H1 (cell line): ENCODE results near the gene HABP2. TPM values are rescaled to one million over a fixed set of nuclear protein-coding genes. Genes with fewer than 3 reads are reported as not detected.

Experiments used
- CTCF ChIA-PET: fragments of 300-600 bp; sonication (Branson Sonifier 250); formaldehyde crosslinking; loops from one replicate; lab custom pipeline; 2021; ENCODE audit not compliant: partially characterized antibody; lab: Charles Lee
- POLR2A ChIA-PET: fragments of 300-600 bp; sonication (Branson Sonifier 250); formaldehyde crosslinking; loops from one replicate; lab custom pipeline; 2021; ENCODE audit warnings: inconsistent platforms; ENCODE audit not compliant: partially characterized antibody; lab: Charles Lee
- DNase-seq, 2 experiments: peaks; one replicate each; pipeline versions ENCODE4 v3.0.0 to v3.0.0-alpha.2; 2010 to 2022; ENCODE audit warnings: low spot score in 2 of 2, low read depth in 1 of 2, mixed read lengths in 1 of 2
- FAIRE-seq: peaks from 2 replicates; lab custom pipeline; 2011; peaks lifted over from hg19 to GRCh38; lab: Jason Lieb, UNC
- H2AFZ ChIP-seq: 2 replicates; pipeline ENCODE4 v1.8.1; 2012; ENCODE audit warnings: low read length, inconsistent platforms
- H2AK5ac ChIP-seq: 2 replicates; pipeline ENCODE4 v1.6.1; 2013; ENCODE audit warnings: low read depth, low read length
- H2BK120ac ChIP-seq: replicated peaks from 2 replicates; pipeline ENCODE3; 2013; ENCODE audit warnings: low read depth, low read length, inconsistent platforms
- H2BK12ac ChIP-seq: 2 replicates; pipeline ENCODE4 v1.6.1; 2013; ENCODE audit warnings: low read depth, low read length
- H2BK15ac ChIP-seq: 2 replicates; pipeline ENCODE4 v1.6.1; 2013; ENCODE audit warnings: low read length
- H2BK20ac ChIP-seq: 2 replicates; pipeline ENCODE4 v1.6.1; 2013; ENCODE audit warnings: low read length
- H2BK5ac ChIP-seq: 2 replicates; pipeline ENCODE4 v1.6.1; 2013; ENCODE audit warnings: low read depth, low read length
- H3K14ac ChIP-seq: 2 replicates; pipeline ENCODE4 v1.6.1; 2013; ENCODE audit warnings: inconsistent platforms; ENCODE audit not compliant: insufficient read length
- H3K18ac ChIP-seq: 2 replicates; pipeline ENCODE4 v1.6.1; 2013; ENCODE audit warnings: low read length; ENCODE audit errors: extremely low read depth
- H3K23ac ChIP-seq: 2 replicates; pipeline ENCODE4 v1.6.1; 2013; ENCODE audit warnings: inconsistent platforms; ENCODE audit not compliant: insufficient read length
- H3K23me2 ChIP-seq: 2 replicates; pipeline ENCODE4 v1.6.1; 2013; ENCODE audit warnings: low read depth, low read length
- H3K27ac ChIP-seq: 2 replicates; pipeline ENCODE4 v1.6.1; 2011; ENCODE audit warnings: low read depth, low read length, inconsistent platforms
- H3K27me3 ChIP-seq, 4 experiments: replicated peaks in 1 of 4; 1 replicate in 1 of 4; 2 replicates in 3 of 4; pipeline versions ENCODE4 v1.6.1 to v1.8.1; 2011 to 2013; ENCODE audit warnings: low read length in 3 of 4, mild to moderate bottlenecking in 3 of 4, inconsistent platforms in 2 of 4, mixed read lengths in 2 of 4, moderate library complexity in 1 of 4; ENCODE audit not compliant: control insufficient read depth in 3 of 4, insufficient read depth in 3 of 4; ENCODE audit errors: extremely low read depth in 1 of 4
- H3K36me3 ChIP-seq, 4 experiments: 2 replicates each; pipeline versions ENCODE4 v1.6.1 to v1.8.1; 2011 to 2013; ENCODE audit warnings: mild to moderate bottlenecking in 4 of 4, low read length in 3 of 4, moderate library complexity in 2 of 4, control low read depth in 1 of 4, inconsistent platforms in 1 of 4; ENCODE audit not compliant: insufficient read depth in 4 of 4, control insufficient read depth in 2 of 4
- H3K4ac ChIP-seq: replicated peaks from 2 replicates; pipeline ENCODE3; 2013; ENCODE audit warnings: low read length, low read depth, mixed read lengths, inconsistent platforms; ENCODE audit not compliant: insufficient read length
- H3K4me1 ChIP-seq, 4 experiments: replicated peaks in 1 of 4; 1 replicate in 1 of 4; 2 replicates in 3 of 4; pipeline versions ENCODE4 v1.6.1 to v1.8.1; 2011 to 2013; ENCODE audit warnings: low read length in 3 of 4, inconsistent platforms in 2 of 4, mixed read lengths in 1 of 4; ENCODE audit not compliant: insufficient read depth in 4 of 4, control insufficient read depth in 3 of 4
- H3K4me2 ChIP-seq, 2 experiments: 2 replicates each; pipeline versions ENCODE4 v1.6.1 to v1.8.1; 2011 to 2013; ENCODE audit warnings: low read depth in 2 of 2, low read length in 2 of 2, control low read depth in 1 of 2, inconsistent platforms in 1 of 2, mild to moderate bottlenecking in 1 of 2; ENCODE audit not compliant: insufficient read depth in 1 of 2
- H3K4me3 ChIP-seq, 4 experiments: fragments of 200-600, 300-600 bp in 1 of 4; sonication (generic), shearing (Covaris generic), sonication (Bioruptor Twin) in 1 of 4; 2 replicates each; pipeline versions ENCODE4 v1.5.1 to v1.8.1; 2011 to 2016; ENCODE audit warnings: low read length in 4 of 4, low read depth in 3 of 4, control low read depth in 2 of 4, inconsistent platforms in 2 of 4, mild to moderate bottlenecking in 2 of 4, mixed read lengths in 1 of 4, moderate library complexity in 1 of 4; ENCODE audit not compliant: insufficient read depth in 2 of 4; ENCODE audit errors: extremely low read depth in 1 of 4
- H3K56ac ChIP-seq: replicated peaks from 2 replicates; pipeline ENCODE3; 2013; ENCODE audit warnings: low read depth, mild to moderate bottlenecking, mixed read lengths, low read length, inconsistent platforms; ENCODE audit not compliant: insufficient read length
- H3K79me1 ChIP-seq: 2 replicates; pipeline ENCODE4 v1.6.1; 2013; ENCODE audit warnings: low read depth, low read length, control low read depth
- H3K79me2 ChIP-seq, 2 experiments: 2 replicates each; pipeline versions ENCODE4 v1.6.1 to v1.8.1; 2012 to 2013; ENCODE audit warnings: low read length in 2 of 2, mild to moderate bottlenecking in 2 of 2, inconsistent platforms in 1 of 2; ENCODE audit not compliant: insufficient read depth in 2 of 2, control insufficient read depth in 1 of 2
- H3K9ac ChIP-seq, 4 experiments: replicated peaks in 1 of 4; 1 replicate in 1 of 4; 2 replicates in 3 of 4; pipeline versions ENCODE4 v1.6.1 to v1.8.1; 2011 to 2013; ENCODE audit warnings: low read depth in 3 of 4, low read length in 3 of 4, control low read depth in 2 of 4, mild to moderate bottlenecking in 2 of 4, moderate library complexity in 2 of 4, inconsistent platforms in 1 of 4; ENCODE audit errors: extremely low read depth in 1 of 4
- H3K9me3 ChIP-seq, 2 experiments: 2 replicates each; pipeline versions ENCODE4 v1.6.1 to v1.8.1; 2012 to 2013; ENCODE audit warnings: mild to moderate bottlenecking in 2 of 2, moderate library complexity in 2 of 2, control low read depth in 1 of 2, inconsistent platforms in 1 of 2, low read depth in 1 of 2, low read length in 1 of 2, mixed read lengths in 1 of 2; ENCODE audit not compliant: insufficient read depth in 2 of 2
- H4K20me1 ChIP-seq, 2 experiments: replicated peaks in 1 of 2; 2 replicates each; pipeline versions ENCODE3 to v1.8.1; 2011 to 2013; ENCODE audit warnings: inconsistent platforms in 2 of 2, low read length in 2 of 2, mild to moderate bottlenecking in 1 of 2; ENCODE audit not compliant: insufficient read depth in 2 of 2, control insufficient read depth in 1 of 2
- H4K5ac ChIP-seq: 2 replicates; pipeline ENCODE4 v1.6.1; 2013; ENCODE audit warnings: low read length, low read depth, mixed read lengths, inconsistent platforms; ENCODE audit not compliant: insufficient read length
- H4K8ac ChIP-seq: 2 replicates; pipeline ENCODE4 v1.8.0; 2013; ENCODE audit warnings: mild to moderate bottlenecking, moderate library complexity, low read length, inconsistent platforms; ENCODE audit not compliant: insufficient read depth; ENCODE audit errors: extremely low read depth
- H4K91ac ChIP-seq: replicated peaks from 2 replicates; pipeline ENCODE3; 2013; ENCODE audit warnings: low read length, mixed read lengths, inconsistent platforms; ENCODE audit not compliant: insufficient read length
- BACH1 ChIP-seq: IDR thresholded peaks from 2 replicates; pipeline ENCODE4 v1.6.1; 2012; ENCODE audit warnings: low read length, improper control_type of control experiment
- FOSL1 ChIP-seq: IDR thresholded peaks from 2 replicates; pipeline ENCODE4 v1.6.1; 2011; ENCODE audit warnings: mild to moderate bottlenecking, low read depth, low read length, moderate library complexity; ENCODE audit not compliant: insufficient read depth
- TAF7 ChIP-seq: optimal IDR thresholded peaks from 2 replicates; pipeline ENCODE3; 2011; ENCODE audit warnings: low read depth, mild to moderate bottlenecking, inconsistent platforms, low read length, moderate library complexity, borderline replicate concordance
- WGBS, 2 experiments: shearing (Covaris generic) in 1 of 2; methylation state at CpG; one replicate each; pipeline versions ENCODE4 v1.1.6 to v1.1.7; 2013 to 2015; ENCODE audit warnings: low lambda C conversion rate in 2 of 2, mixed read lengths in 2 of 2, inconsistent platforms in 1 of 2, low coverage in 1 of 2, missing lambda C conversion rate in 1 of 2; ENCODE audit not compliant: insufficient replicate concordance in 2 of 2, insufficient coverage in 1 of 2, insufficient read length in 1 of 2; ENCODE audit errors: extremely low coverage in 1 of 2, missing lambda C conversion rate in 1 of 2; 5-methylcytosine and 5-hydroxymethylcytosine counted together
- polyA plus RNA-seq, 7 experiments: library from polyadenylated mRNA; depleted of rRNA in 3 of 7; stranded (reverse) in 5 of 7; unstranded in 2 of 7; fragments of >200 nt in 5 of 7; fragments of 200-250 nt in 2 of 7; gene quantifications; 1 replicate in 5 of 7; 2 replicates in 1 of 7; 4 replicates in 1 of 7; pipeline versions ENCODE4 v1.2.1 to v1.2.3, GENCODE V29; 2011 to 2013; ENCODE audit warnings: missing spikeins in 2 of 7, mixed read lengths in 2 of 7
- total RNA-seq: library from RNA; stranded (reverse); fragmentation: NEBNext Ultra II Directional; extraction: Animal tissue kit (Norgen Biotek cat#: 25700); gene quantifications from 2 replicates; pipeline ENCODE4 v1.2.1, GENCODE V29; 2021

The HABP2 gene
- total and polyA plus RNA-seq, 2 of the 8 experiments (the other 6 are each of a cell fraction or from before 2014, with no cell fraction given), result not detected

DNA sequence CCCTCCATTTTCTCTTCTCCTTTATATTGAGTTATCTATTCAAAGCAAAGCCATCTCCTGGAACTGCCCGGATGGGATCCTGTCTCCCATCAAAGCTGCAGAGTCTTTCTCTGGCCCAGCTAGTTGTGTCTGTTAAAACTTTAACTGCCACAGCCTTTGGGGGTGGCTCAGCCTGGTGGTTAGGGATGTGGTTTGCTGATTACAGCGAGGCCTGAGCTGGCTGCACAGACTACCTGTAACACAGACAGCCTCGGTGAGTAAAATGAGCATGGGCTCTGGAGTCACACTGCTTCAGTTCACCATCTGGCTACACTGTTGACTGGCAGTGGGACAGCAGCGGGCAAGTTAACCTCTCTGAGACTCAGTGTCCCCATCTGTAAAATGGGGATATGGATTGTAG is 18.4 kb upstream of the HABP2 start:
- H3K18ac ChIP-seq, result no peak overlapping the region
- no peak overlapping the region for H2BK5ac ChIP-seq
- H3K4me1 ChIP-seq, result no peaks in the 10 kb centered on the region
- H3K23ac ChIP-seq, result no peak overlapping the region
- H3K56ac ChIP-seq, result no peak overlapping the region
- no peak overlapping the region for H3K4me2 ChIP-seq
- no peaks in the 10 kb centered on the region for H3K36me3 ChIP-seq
- no peaks in the 10 kb centered on the region for H3K27me3 ChIP-seq
- H2BK120ac ChIP-seq, result no peak overlapping the region
- H4K8ac ChIP-seq, result no peak overlapping the region
- FAIRE-seq (no peak), DNase-seq (no peak)
- H2BK12ac ChIP-seq, result no peak overlapping the region
- CTCF ChIA-PET, result interaction anchor here (0.7 to 2.0 kb wide), 2 partner anchors 27 to 29 kb away, joined by 3 to 6 read pairs; no protein-coding TSS in a partner anchor
- no peak overlapping the region for H3K4me3 ChIP-seq
- H2BK20ac ChIP-seq, result no peak overlapping the region
- no peaks in the 10 kb centered on the region; the same call in 1 of the 2 replicates for H3K23me2 ChIP-seq
- POLR2A ChIA-PET, result no interaction called here
- no peaks in the 10 kb centered on the region for H3K79me2 ChIP-seq
- TF ChIP-seq FOSL1, result no peak
- no peak for TF ChIP-seq BACH1
- TF ChIP-seq TAF7, result no peak
- no peak overlapping the region for H3K14ac ChIP-seq
- 90% methylated on average over 4 of the region's 4 CpGs; no CpG with 5 or more reads in 1 of the 2 experiments for WGBS, 2 experiments
- no peaks in the 10 kb centered on the region for H4K20me1 ChIP-seq
- no peak overlapping the region for H2BK15ac ChIP-seq
- H3K9ac ChIP-seq, result no peak overlapping the region
- no peak overlapping the region for H3K4ac ChIP-seq
- H3K9me3 ChIP-seq, result no peaks in the 10 kb centered on the region
- no peak overlapping the region for H3K27ac ChIP-seq
- H2AFZ ChIP-seq, result no peak overlapping the region
- no peak overlapping the region for H2AK5ac ChIP-seq
- H4K91ac ChIP-seq, result no peak overlapping the region
- no peak overlapping the region for H4K5ac ChIP-seq
- H3K79me1 ChIP-seq, result no peaks in the 10 kb centered on the region
